Trophoblast cell (in vitro differentiated cells and primary cell): ENCODE measurements around the gene FGF10.

Experiments used
- DNase-seq, 2 donors: peaks; one replicate each; pipeline ENCODE4 v3.0.0-alpha.2; 2016
- H2AFZ ChIP-seq: 2 replicates; pipeline ENCODE4 v1.6.1; 2013; ENCODE audit warnings: low read length, moderate library complexity, mild to moderate bottlenecking; ENCODE audit not compliant: insufficient read depth, poor library complexity
- H2AK5ac ChIP-seq: 2 replicates; pipeline ENCODE4 v1.6.1; 2013; ENCODE audit warnings: mild to moderate bottlenecking, low read length
- H2BK120ac ChIP-seq: 2 replicates; pipeline ENCODE4 v1.6.1; 2013; ENCODE audit warnings: low read length, mild to moderate bottlenecking, moderate library complexity; ENCODE audit not compliant: insufficient read depth, poor library complexity
- H2BK12ac ChIP-seq: 2 replicates; pipeline ENCODE4 v1.6.1; 2013; ENCODE audit warnings: mild to moderate bottlenecking, low read length, moderate library complexity
- H2BK5ac ChIP-seq: 2 replicates; pipeline ENCODE4 v1.6.1; 2013; ENCODE audit warnings: low read length, low read depth, moderate library complexity, mild to moderate bottlenecking; ENCODE audit not compliant: poor library complexity
- H3K14ac ChIP-seq: 2 replicates; pipeline ENCODE4 v1.6.1; 2013; ENCODE audit warnings: mild to moderate bottlenecking, low read length
- H3K18ac ChIP-seq: 2 replicates; pipeline ENCODE4 v1.6.1; 2013; ENCODE audit warnings: mild to moderate bottlenecking, low read length
- H3K23ac ChIP-seq: 2 replicates; pipeline ENCODE4 v1.6.1; 2013; ENCODE audit warnings: low read length
- H3K27ac ChIP-seq: 2 replicates; pipeline ENCODE4 v1.5.1; 2013; ENCODE audit warnings: low read depth, mild to moderate bottlenecking, inconsistent platforms, low read length, moderate library complexity
- H3K27me3 ChIP-seq: 2 replicates; pipeline ENCODE4 v1.6.1; 2013; ENCODE audit warnings: inconsistent platforms, mild to moderate bottlenecking, low read length, moderate library complexity; ENCODE audit not compliant: insufficient read depth
- H3K36me3 ChIP-seq, 2 experiments: 1 replicate in 1 of 2; 2 replicates in 1 of 2; pipeline ENCODE4 v1.6.1; 2013; ENCODE audit warnings: low read length in 2 of 2, mild to moderate bottlenecking in 2 of 2, moderate library complexity in 1 of 2; ENCODE audit not compliant: insufficient read depth in 2 of 2, control insufficient read depth in 1 of 2
- H3K4ac ChIP-seq: 2 replicates; pipeline ENCODE4 v1.6.1; 2013; ENCODE audit warnings: low read depth, mild to moderate bottlenecking, low read length, moderate library complexity
- H3K4me1 ChIP-seq, 2 experiments: 1 replicate in 1 of 2; 2 replicates in 1 of 2; pipeline ENCODE4 v1.6.1; 2013; ENCODE audit warnings: low read length in 2 of 2, mild to moderate bottlenecking in 2 of 2, moderate library complexity in 1 of 2; ENCODE audit not compliant: insufficient read depth in 2 of 2, control insufficient read depth in 1 of 2
- H3K4me2 ChIP-seq: 2 replicates; pipeline ENCODE4 v1.6.1; 2013; ENCODE audit warnings: inconsistent platforms, mild to moderate bottlenecking, low read length, moderate library complexity
- H3K4me3 ChIP-seq: 2 replicates; pipeline ENCODE4 v1.5.1; 2013; ENCODE audit warnings: mild to moderate bottlenecking, low read depth, low read length, inconsistent platforms
- H3K79me1 ChIP-seq: one replicate; pipeline ENCODE4 v1.6.1; 2013; ENCODE audit warnings: low read length
- H3K79me2 ChIP-seq: 2 replicates; pipeline ENCODE4 v1.6.1; 2013; ENCODE audit warnings: low read length, mild to moderate bottlenecking; ENCODE audit not compliant: control insufficient read depth, insufficient read depth, poor library complexity
- H3K9ac ChIP-seq: 2 replicates; pipeline ENCODE4 v1.6.1; 2013; ENCODE audit warnings: mild to moderate bottlenecking, low read length
- H3K9me3 ChIP-seq: 2 replicates; pipeline ENCODE4 v1.6.1; 2013; ENCODE audit warnings: low read depth, mild to moderate bottlenecking, control low read depth, inconsistent platforms, low read length; ENCODE audit not compliant: insufficient read depth
- H4K12ac ChIP-seq: 2 replicates; pipeline ENCODE4 v1.6.1; 2013; ENCODE audit warnings: low read depth, mild to moderate bottlenecking, low read length, moderate library complexity
- H4K8ac ChIP-seq: 2 replicates; pipeline ENCODE4 v1.6.1; 2013; ENCODE audit warnings: low read depth, mild to moderate bottlenecking, low read length, moderate library complexity
- H4K91ac ChIP-seq: one replicate; pipeline ENCODE4 v1.6.1; 2013; ENCODE audit warnings: low read depth, mild to moderate bottlenecking, low read length, moderate library complexity
- WGBS: extraction: QIAGEN DNeasy Blood & Tissue Kit; methylation state at CpG from one replicate; pipeline ENCODE4 v1.1.7; 2013; ENCODE audit warnings: missing lambda C conversion rate; ENCODE audit not compliant: insufficient read length, insufficient coverage; ENCODE audit errors: extremely low coverage; 5-methylcytosine and 5-hydroxymethylcytosine counted together

The FGF10 gene

DNA sequence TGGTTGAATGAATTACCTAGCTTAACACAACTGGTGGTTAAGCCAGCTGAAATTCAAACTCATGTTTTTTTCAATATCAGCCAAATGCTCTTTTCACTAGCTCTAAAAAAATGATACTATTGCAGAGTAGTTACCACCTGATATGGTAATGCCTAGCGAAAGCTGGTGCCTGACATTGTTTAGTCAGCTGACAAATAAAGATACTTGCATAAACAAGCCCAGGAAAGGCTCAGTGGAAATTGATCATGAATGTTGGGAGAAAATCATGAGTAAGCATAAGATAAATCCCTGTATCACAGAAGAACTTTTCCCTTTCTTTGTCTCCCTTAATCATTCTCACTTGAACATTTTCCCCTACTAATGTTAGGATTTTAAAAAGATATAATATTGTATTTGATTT is 54.6 kb downstream of the FGF10 start:
- H2BK5ac ChIP-seq: no peak overlapping the region
- H2BK12ac ChIP-seq: no peak overlapping the region
- H3K4me3 ChIP-seq: no peak overlapping the region
- no peak overlapping the region for H4K12ac ChIP-seq
- H2BK120ac ChIP-seq: no peak overlapping the region
- H3K18ac ChIP-seq: no peak overlapping the region
- H4K8ac ChIP-seq: no peak overlapping the region
- no peak overlapping the region for H3K23ac ChIP-seq
- no peaks in the 10 kb centered on the region for H3K4me1 ChIP-seq
- no peaks in the 10 kb centered on the region for H3K27me3 ChIP-seq
- H3K79me1 ChIP-seq: no peaks in the 10 kb centered on the region
- H3K4me2 ChIP-seq: no peak overlapping the region
- DNase-seq: no peak
- no peak overlapping the region for H4K91ac ChIP-seq
- no peak overlapping the region for H3K9ac ChIP-seq
- H2AK5ac ChIP-seq: no peak overlapping the region
- no peak overlapping the region for H3K4ac ChIP-seq
- no peaks in the 10 kb centered on the region for H3K36me3 ChIP-seq
- no peak overlapping the region for H3K27ac ChIP-seq
- no CpG with 5 or more reads among the region's 1 CpG for WGBS
- no peaks in the 10 kb centered on the region for H3K79me2 ChIP-seq
- H3K14ac ChIP-seq: no peak overlapping the region
- H3K9me3 ChIP-seq: no peaks in the 10 kb centered on the region
- no peak overlapping the region for H2AFZ ChIP-seq

DNA sequence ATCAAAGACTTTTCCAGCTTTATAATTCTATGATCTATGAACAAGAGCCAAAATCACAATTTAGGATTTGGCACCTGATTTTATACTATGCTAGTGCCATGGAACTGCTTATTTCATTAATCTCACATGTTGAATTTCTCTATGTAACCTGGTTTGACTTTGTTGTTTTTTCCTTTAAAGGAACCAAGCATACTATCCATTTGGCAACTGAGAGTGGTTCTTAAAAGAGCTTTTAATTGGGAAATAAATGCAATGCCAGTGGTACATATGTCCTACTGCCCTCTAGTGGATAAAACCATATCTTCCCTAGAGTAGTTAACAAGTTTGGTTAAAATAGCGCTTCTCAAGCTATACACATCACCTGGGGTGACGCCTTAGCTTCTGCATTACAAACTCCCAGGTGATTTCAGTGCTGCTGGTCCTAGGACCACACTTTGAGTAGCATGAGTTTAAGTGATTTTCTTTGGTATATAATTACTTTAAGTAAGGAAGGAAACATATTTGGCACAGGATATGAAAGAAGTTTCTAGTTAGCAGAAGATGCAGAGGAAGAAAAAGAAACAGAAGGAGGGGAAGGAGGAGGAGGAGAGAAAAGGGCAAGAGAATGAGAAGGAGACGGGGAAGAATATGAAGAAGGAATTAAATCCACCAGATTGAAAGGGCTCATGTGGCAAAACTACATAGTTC is 56.8 kb downstream of the FGF10 start:
- Histone ChIP-seq H3K9me3 (no peaks in the 10 kb centered on the region), H3K36me3 (no peaks in the 10 kb centered on the region), H4K8ac (no peak overlapping the region), H2BK5ac (no peak overlapping the region), H3K4me3 (no peak overlapping the region), H3K18ac (no peak overlapping the region), H3K79me2 (no peaks in the 10 kb centered on the region), H3K14ac (no peak overlapping the region), H3K27ac (no peak overlapping the region), H4K12ac (no peak overlapping the region), H3K4me1 (no peaks in the 10 kb centered on the region), H3K4ac (no peak overlapping the region), H3K9ac (no peak overlapping the region), H2AFZ (no peak overlapping the region), H2AK5ac (no peak overlapping the region), H4K91ac (no peak overlapping the region), H3K4me2 (no peak overlapping the region), H3K27me3 (no peaks in the 10 kb centered on the region), H3K23ac (no peak overlapping the region), H2BK120ac (no peak overlapping the region), H3K79me1 (no peaks in the 10 kb centered on the region), H2BK12ac (no peak overlapping the region)
- no CpG with 5 or more reads among the region's 3 CpGs for WGBS
- DNase-seq: peak; percentile 2 to 75

DNA sequence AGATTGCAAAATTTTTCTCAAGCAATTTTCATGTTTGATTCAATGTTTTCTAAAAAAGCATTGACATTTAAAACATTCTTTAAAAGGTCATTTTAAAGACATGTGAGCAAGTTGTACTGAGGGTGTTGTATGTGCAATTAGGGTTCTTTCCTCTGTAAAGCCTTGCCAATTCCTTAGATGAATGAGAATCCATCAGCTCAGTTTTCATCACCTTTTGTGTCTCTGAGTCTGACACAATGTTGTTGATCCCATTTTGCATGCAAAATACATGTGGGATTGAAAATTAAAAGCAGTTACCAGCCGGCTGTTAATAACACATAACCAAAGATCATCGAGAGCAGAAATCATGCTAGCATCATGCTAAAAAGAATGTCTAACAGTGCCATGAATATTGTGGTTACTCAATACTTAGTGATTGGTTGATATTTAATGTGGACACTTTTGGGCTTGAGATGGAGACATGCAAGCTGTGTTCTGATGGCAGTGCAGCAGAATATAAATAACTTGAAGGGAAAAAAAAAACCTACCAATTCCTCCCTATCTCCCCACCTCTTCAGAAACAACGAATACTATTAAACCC is 57.7 kb downstream of the FGF10 start:
- no CpG with 5 or more reads among the region's 3 CpGs for WGBS
- Histone ChIP-seq H3K9me3 (no peaks in the 10 kb centered on the region), H2BK12ac (no peak overlapping the region), H4K8ac (no peak overlapping the region), H2AK5ac (no peak overlapping the region), H3K4me2 (no peak overlapping the region), H3K18ac (no peak overlapping the region), H2AFZ (no peak overlapping the region), H2BK120ac (no peak overlapping the region), H3K4me1 (no peaks in the 10 kb centered on the region), H3K4me3 (no peak overlapping the region), H3K4ac (no peak overlapping the region), H4K12ac (no peak overlapping the region), H3K79me2 (no peaks in the 10 kb centered on the region), H4K91ac (no peak overlapping the region), H3K79me1 (no peaks in the 10 kb centered on the region), H3K27ac (no peak overlapping the region), H3K23ac (no peak overlapping the region), H3K27me3 (no peaks in the 10 kb centered on the region), H3K14ac (no peak overlapping the region), H3K36me3 (no peaks in the 10 kb centered on the region), H2BK5ac (no peak overlapping the region), H3K9ac (no peak overlapping the region)
- no peak for DNase-seq

DNA sequence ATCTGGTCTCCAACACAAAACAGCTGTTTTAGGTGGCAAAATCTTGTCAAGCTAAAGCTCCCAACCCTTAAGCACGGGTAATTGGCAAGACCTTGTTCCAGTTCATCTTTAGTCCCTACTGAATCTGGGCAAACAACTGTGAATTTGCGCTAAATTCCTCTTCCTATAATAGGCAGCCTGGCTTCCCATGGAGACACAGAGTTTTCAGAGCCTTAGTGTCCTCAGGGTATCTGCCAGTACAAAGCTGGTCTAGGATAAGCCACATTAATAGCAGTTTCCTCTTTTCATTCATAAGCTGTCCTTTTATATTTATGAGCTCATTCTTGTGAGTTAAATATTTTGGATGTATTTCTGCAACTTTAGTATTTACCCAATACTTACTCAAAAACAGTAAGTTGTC is 59.5 kb downstream of the FGF10 start:
- Histone ChIP-seq H2AK5ac (no peak overlapping the region), H3K18ac (no peak overlapping the region), H2BK12ac (no peak overlapping the region), H3K4me2 (no peak overlapping the region), H2BK120ac (no peak overlapping the region), H3K79me2 (no peaks in the 10 kb centered on the region), H3K36me3 (no peaks in the 10 kb centered on the region), H4K8ac (no peak overlapping the region), H4K12ac (no peak overlapping the region), H3K9me3 (no peaks in the 10 kb centered on the region), H3K14ac (no peak overlapping the region), H3K9ac (no peak overlapping the region), H3K4me1 (no peaks in the 10 kb centered on the region), H2AFZ (no peak overlapping the region), H3K4me3 (no peak overlapping the region), H3K79me1 (no peaks in the 10 kb centered on the region), H3K27me3 (no peaks in the 10 kb centered on the region), H4K91ac (no peak overlapping the region), H2BK5ac (no peak overlapping the region), H3K23ac (no peak overlapping the region), H3K4ac (no peak overlapping the region), H3K27ac (no peak overlapping the region)
- no CpG with 5 or more reads among the region's 2 CpGs for WGBS
- DNase-seq: no peak
